HFFc6 (cell line): ENCODE measurements around the gene CLNS1A. TPM values are rescaled to one million over a fixed set of nuclear protein-coding genes. Genes with fewer than 3 reads are reported as not detected.

ENCODE experiments used
- DNase-seq: peaks from one replicate; pipeline ENCODE4 v3.0.0-alpha.2; 2018
- H3K27ac Mint-ChIP-seq: 2 replicates; pipeline ENCODE4 v1.8.0; 2020; ENCODE audit warnings: mild to moderate bottlenecking, mixed read lengths
- H3K27me3 Mint-ChIP-seq: 2 replicates; pipeline ENCODE4 v1.8.0; 2021; ENCODE audit warnings: mild to moderate bottlenecking, moderate library complexity, mixed read lengths; ENCODE audit not compliant: insufficient read depth
- H3K36me3 Mint-ChIP-seq: 2 replicates; pipeline ENCODE4 v1.8.0; 2021; ENCODE audit warnings: low read depth, mixed read lengths
- H3K4me1 Mint-ChIP-seq: 2 replicates; pipeline ENCODE4 v1.8.0; 2020; ENCODE audit warnings: low read depth, mixed read lengths
- H3K4me3 Mint-ChIP-seq: 2 replicates; pipeline ENCODE4 v1.8.0; 2020; ENCODE audit warnings: mild to moderate bottlenecking, moderate library complexity, mixed read lengths
- H3K9me3 Mint-ChIP-seq: 2 replicates; pipeline ENCODE4 v1.8.0; 2020; ENCODE audit warnings: mild to moderate bottlenecking, mixed read lengths
- total RNA-seq, 6 experiments: library from RNA; stranded (reverse); fragmentation: NEBNext Ultra II Directional; extraction: Animal tissue kit (Norgen Biotek cat#: 25700); gene quantifications; 2 replicates in 1 of 6; 3 replicates in 5 of 6; pipeline ENCODE4 v1.2.3, GENCODE V29; 2021
- TF ChIP-seq, protein P1 (sequence below): fragments of 200-600 bp; sonication (generic); IDR thresholded peaks from 2 replicates; pipeline ENCODE4 v1.5.0; 2021; ENCODE audit warnings: antibody characterized with exemption, mild to moderate bottlenecking

The CLNS1A gene
- total RNA-seq, 6 experiments from 2014 or later, result 91.5 to 98.6 (median 94.7) TPM

DNA sequence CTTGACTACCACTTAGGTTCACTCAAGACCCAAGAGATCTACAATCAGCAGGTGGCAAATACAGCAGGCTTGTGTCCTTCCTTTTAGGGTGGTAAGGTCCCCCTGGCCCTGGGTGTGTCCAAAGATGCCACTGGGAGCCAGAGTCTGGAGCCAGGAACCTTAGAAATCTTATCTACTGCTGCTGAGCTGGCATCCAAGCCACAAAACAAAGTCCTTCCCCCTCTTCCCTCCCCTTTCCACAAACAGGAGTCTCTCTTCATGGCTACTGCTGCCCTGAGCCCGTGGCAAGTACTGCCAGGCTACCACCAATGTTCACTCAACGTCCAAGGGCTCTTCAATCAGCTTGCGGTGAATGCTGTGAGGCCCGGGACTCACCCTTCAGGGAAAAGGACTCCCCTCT, 69.3 kb downstream of the CLNS1A start:
- Mint-ChIP-seq H3K9me3 (no peaks in the 10 kb centered on the region), H3K27ac (no peak overlapping the region), H3K36me3 (no peaks in the 10 kb centered on the region), H3K4me3 (no peak overlapping the region), H3K4me1 (peaks cover 15% of the 10 kb centered on the region), H3K27me3 (no peaks in the 10 kb centered on the region; the same call in 1 of the 2 replicates)
- TF ChIP-seq, protein P1, sequence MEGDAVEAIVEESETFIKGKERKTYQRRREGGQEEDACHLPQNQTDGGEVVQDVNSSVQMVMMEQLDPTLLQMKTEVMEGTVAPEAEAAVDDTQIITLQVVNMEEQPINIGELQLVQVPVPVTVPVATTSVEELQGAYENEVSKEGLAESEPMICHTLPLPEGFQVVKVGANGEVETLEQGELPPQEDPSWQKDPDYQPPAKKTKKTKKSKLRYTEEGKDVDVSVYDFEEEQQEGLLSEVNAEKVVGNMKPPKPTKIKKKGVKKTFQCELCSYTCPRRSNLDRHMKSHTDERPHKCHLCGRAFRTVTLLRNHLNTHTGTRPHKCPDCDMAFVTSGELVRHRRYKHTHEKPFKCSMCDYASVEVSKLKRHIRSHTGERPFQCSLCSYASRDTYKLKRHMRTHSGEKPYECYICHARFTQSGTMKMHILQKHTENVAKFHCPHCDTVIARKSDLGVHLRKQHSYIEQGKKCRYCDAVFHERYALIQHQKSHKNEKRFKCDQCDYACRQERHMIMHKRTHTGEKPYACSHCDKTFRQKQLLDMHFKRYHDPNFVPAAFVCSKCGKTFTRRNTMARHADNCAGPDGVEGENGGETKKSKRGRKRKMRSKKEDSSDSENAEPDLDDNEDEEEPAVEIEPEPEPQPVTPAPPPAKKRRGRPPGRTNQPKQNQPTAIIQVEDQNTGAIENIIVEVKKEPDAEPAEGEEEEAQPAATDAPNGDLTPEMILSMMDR, result no peak
- no peak for DNase-seq

Other genes with a start within 250 kb of the CLNS1A start
- gene PAK1, start 163.7 kb downstream of the CLNS1A start, total RNA-seq, result 10 to 100 TPM; 41.7 to 52.2 (median 48.8) TPM
- gene AQP11, start 47.8 kb downstream of the CLNS1A start, total RNA-seq, result 1 to 10 TPM; 1.2 to 1.8 (median 1.5) TPM
- 10 to 100 TPM; 44.7 to 59.2 (median 55.3) TPM for gene RSF1, start 182.9 kb upstream of the CLNS1A start, total RNA-seq
- 10 to 100 TPM; 33.3 to 48.5 (median 39.5) TPM for gene AAMDC, start 183.3 kb upstream of the CLNS1A start, total RNA-seq